HCEC 1CT (cell line): ENCODE data around the gene HTT-AS.
A peak's percentile ranks its signal among the peaks of the same experiment; 100 is the strongest.

Experiments used
- DNase-seq: peaks from one replicate; pipeline ENCODE4 v3.0.0-alpha.2; 2017

Gene HTT-AS

GRCh38 chr4:3047464-3048286 lies 26.7 kb downstream of the HTT-AS start:
- DNase-seq = peak; percentile 4

GRCh38 chr4:3046623-3047022 lies 27.7 kb downstream of the HTT-AS start:
- no peak for DNase-seq

DNA sequence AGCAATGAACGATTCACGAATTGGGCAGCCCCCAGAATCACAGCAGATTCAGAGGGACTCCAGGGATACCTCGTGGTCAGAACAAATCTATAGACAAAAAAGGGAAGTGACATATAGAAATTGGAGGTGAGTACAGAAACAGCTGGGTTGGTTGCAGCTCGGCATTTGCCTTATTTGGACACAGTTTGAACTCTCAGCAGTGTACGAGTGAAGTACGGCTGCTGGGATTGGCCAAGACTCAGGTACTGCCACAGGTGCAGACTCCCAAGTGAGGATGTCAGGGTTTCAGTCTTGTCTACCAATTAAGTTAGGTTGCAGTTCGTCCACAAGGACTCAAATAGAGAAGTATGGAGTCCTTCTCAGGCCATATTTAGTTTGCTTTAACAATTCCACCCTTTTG lies 28.2 kb downstream of the HTT-AS start:
- no peak for DNase-seq

GRCh38 chr4:3044870-3045819 lies 29.2 kb downstream of the HTT-AS start:
- DNase-seq = no peak

DNA sequence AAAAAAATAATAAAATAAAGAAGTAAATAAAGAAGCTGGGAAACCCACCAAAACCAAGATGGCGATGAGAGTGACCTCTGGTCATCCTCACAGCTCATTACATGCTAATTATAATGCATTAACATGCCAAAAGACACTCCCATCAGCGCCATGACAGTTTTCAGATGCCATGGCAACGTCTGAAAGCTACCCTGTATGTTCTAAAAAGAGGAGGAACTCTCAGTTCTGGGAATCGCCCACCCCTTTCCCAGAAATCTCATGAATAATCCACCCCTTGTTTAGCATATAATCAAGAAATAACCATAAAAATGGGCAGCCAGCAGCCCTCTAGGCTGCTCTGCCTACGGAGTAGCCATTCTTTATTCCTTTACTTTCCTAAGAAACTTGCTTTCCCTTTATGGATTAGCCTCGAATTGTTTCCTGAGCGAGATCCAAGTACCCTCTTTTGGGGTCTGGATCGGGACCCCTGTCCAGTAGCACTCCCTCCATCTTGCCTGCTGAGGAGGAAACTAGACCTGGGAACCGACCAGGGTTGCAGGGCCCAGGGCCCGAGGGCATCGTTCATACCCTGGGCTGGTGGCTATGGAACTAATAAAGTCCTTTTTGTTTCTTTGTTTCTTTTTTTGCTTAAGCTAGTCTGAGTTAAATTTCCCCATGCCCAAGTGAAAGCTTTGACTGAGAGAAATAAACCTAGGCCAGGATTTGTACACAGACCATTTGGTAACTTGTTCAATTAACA lies 30.9 kb downstream of the HTT-AS start:
- DNase-seq = no peak

- DNase-seq = no peak
Measured at GRCh38 chr4:3042226-3042625, 32.1 kb downstream of the HTT-AS start.

DNA sequence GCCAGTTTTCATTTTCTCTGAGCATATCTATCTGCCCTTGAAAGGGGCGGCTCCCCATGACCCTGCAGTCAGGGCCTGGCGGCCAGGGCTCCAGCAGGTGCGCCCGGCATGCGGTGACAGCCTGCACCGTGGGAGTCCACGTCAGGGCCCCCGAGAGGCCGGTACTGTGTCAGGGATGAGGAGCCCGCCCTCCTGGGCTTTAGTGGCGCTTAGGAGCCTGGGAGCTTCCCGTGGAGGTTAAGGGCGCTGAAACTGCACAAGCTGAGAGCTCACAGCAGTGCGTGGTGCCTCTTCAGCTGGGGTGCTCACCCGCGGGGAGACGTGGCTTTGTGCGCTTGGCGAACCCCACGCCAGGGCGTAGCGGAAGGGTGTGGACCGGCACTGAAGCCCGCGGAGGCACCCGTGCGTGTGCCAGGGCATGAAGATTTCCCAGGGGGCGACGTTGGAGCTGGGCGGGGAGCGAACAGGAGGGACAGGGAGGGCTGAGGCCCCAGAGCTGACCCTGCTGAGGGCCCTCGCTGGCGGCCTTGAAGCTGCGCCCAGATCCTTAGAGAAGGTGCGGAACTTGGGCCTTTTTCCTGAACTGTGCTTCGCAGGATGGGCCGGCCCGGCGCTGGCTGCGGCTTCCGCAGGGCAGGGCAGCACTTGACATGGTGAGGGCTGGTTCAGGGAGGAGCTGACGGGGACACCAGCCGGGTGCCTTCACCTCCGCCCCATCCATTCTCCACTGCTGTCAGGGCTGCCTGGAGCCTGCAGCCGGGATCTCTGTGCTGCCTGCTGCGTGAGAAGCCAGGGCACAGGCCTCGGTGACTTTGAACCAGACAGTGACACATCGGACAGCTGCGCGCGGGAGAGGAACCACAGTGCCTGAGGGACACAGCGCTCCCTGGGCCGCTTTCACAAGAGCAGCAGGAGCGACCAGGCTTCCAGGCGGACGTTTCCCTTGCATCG lies 32.9 kb downstream of the HTT-AS start:
- peak; percentile 17 for DNase-seq

DNA sequence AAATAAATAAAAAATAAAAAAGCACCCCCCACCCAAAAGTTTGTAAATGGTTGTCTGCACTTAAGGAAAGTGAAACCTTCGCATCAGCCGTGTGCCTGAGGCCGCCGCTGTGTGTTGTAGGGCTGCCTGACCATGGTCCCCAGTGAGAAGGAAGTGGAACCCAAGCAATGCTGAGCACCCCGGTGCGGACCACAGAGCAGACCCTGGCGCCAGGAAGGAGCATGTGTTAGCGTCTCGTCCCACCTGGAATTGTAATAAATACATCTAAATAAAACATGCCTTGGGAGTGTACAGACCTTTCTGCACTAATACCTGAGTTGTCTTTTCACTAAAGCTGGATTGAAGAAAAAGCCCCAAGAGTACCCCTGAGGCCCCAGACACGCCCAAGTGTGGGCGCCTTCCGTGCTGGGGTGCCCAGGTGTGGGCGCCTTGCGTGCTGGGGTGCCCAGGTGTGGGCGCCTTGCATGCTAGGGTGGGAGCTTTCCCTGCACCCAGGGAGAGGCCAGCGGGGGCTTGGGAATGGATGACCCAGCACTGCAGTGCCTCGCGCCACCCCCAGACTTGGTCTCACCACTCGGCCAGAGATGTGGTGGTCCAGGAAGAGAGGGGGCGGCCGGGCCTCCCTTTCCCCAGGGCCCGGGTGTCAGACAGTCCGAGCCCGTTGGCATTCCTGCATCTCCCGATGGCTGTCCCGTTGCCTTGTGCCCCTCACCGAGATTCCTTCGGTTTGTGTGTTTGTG lies 33.7 kb downstream of the HTT-AS start:
- DNase-seq = no peak

GRCh38 chr4:3039706-3040366 lies 34.5 kb downstream of the HTT-AS start:
- DNase-seq = no peak

GRCh38 chr4:3037957-3038461 lies 36.3 kb downstream of the HTT-AS start:
- no peak for DNase-seq

GRCh38 chr4:3036131-3036952 lies 38.0 kb downstream of the HTT-AS start:
- no peak for DNase-seq

DNA sequence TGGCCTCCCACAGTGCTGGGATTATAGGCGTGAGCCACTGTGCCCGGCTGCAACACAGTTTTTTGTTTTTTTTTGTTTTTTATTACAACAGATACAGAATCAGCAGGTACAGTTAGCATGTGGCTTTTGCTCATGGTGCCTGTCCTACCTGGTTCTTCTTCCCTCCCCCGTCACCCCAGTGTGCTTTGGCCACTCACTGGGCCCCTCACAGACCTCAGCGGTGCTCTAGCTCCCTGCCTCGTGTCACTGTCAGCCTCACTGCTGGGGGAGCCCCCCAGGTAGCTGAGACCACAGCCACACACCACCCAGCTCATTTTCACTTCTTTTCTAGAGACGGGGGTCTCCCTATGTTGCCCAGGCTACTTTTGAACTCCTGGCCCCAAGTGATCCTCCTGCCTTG lies 38.7 kb downstream of the HTT-AS start:
- DNase-seq = no peak

DNA sequence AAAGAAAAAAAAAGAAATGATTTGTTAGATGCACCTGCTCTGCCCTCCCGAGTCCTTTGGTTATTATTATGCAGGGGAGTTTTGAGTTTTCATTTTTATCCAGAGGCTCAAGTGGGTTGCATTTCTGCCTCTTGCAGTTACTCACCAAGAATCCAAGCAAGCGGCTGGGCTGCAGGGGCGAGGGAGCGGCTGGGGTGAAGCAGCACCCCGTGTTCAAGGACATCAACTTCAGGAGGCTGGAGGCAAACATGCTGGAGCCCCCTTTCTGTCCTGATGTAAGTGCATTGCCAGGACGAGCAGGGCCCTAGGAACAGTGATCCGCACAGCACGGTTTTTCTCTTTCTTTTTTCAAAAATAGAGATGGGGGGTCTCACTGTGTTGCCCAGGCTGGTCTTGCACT lies 39.1 kb downstream of the HTT-AS start:
- no peak for DNase-seq

- DNase-seq = no peak
Measured at GRCh38 chr4:3034231-3034630, 40.1 kb downstream of the HTT-AS start.

- no peak for DNase-seq
Measured at GRCh38 chr4:3031357-3032082, 42.8 kb downstream of the HTT-AS start.

GRCh38 chr4:3030566-3031356 lies 43.6 kb downstream of the HTT-AS start:
- no peak for DNase-seq

DNA sequence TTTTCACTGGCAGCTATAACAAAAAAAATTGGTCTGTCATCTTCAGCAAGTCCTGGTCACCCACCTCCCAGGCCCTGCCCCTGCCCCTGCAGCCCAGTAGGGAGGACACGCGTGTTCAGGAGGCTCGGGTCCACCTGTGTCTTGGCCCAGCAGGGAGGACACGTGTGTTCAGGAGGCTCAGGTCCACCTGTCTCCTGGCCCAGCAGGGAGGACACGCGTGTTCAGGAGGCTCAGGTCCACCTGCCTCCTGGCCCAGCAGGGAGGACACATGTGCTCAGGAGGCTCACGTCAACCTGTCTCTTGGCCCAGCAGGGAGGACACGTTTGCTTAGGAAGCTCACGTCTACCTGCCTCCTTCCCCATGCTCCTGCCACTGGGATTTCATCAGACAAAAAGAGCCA lies 44.9 kb downstream of the HTT-AS start:
- DNase-seq = no peak

DNA sequence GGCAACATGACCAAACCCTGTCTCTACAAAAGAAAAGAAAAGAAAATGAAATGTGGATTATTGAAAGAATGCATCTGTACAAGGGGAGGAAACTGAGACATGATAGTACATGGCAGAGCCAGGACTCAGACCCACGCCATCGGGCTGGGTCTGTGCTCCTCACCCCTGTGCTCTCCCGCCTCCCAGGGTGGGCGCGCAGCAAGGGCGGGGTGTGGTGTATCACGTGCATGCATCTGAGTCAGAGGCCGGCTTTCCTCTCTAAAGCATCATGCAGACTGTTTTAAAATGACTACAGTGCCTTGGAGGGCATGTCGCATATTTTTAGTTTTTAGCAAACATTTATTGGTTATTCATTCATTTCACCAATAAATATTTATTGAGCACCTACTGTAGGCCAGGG lies 47.8 kb downstream of the HTT-AS start:
- no peak for DNase-seq
